Right lobe of liver (tissue), 6 donors: Measurements from ENCODE around the gene MICU1. TPM values are rescaled to one million over a fixed set of nuclear protein-coding genes. Genes with fewer than 3 reads are reported as not detected.
A peak's percentile ranks its signal among the peaks of the same experiment; 100 is the strongest.

Source experiments
- ATAC-seq, 4 donors: fragments of 200-7000 bp; cut with Tn5 transposase; one replicate each; pipeline ENCODE4 v1.9.1; 2020; ENCODE audit warnings: mild to moderate bottlenecking in 4 of 4, moderate library complexity in 4 of 4
- DNase-seq, 3 donors: peaks; one replicate each; pipeline ENCODE4 v3.0.0-alpha.2; 2020
- H3K27ac ChIP-seq, 3 donors: fragments of 200-600 bp; one replicate each; pipeline ENCODE4 v1.8.0; 2022
- H3K27me3 ChIP-seq, 2 donors: fragments of 200-600 bp; one replicate each; pipeline ENCODE4 v1.8.0; 2022
- H3K36me3 ChIP-seq, 4 donors: fragments of 200-600 bp; sonication (generic) in 1 of 4; one replicate each; pipeline versions ENCODE4 v1.5.1 to v1.8.0; 2017 to 2022; ENCODE audit warnings: control low read depth in 1 of 4
- H3K4me1 ChIP-seq, 4 donors: fragments of 200-600 bp; sonication (generic) in 1 of 4; one replicate each; pipeline versions ENCODE4 v1.5.1 to v1.8.0; 2017 to 2022; ENCODE audit warnings: control low read depth in 1 of 4
- H3K4me3 ChIP-seq, 3 donors: fragments of 200-600 bp; one replicate each; pipeline ENCODE4 v1.8.0; 2022
- H3K9me3 ChIP-seq, 4 donors: fragments of 200-600 bp; sonication (generic) in 1 of 4; one replicate each; pipeline versions ENCODE4 v1.5.1 to v1.8.0; 2017 to 2022; ENCODE audit warnings: control low read depth in 1 of 4
- CTCF ChIP-seq, 4 donors: fragments of 200-600 bp in 3 of 4; fragments of 450-650 bp in 1 of 4; IDR thresholded peaks; one replicate each; pipeline versions ENCODE4 v1.5.1 to v1.8.0; 2016 to 2022; ENCODE audit warnings: antibody characterized with exemption in 4 of 4, mild to moderate bottlenecking in 2 of 4
- POLR2A ChIP-seq: fragments of 450-650 bp; IDR thresholded peaks from one replicate; pipeline ENCODE4 v1.6.1; 2017; ENCODE audit warnings: antibody characterized with exemption, mild to moderate bottlenecking
- WGBS: methylation state at CpG from one replicate; pipeline ENCODE4 v1.1.6; 2018; ENCODE audit warnings: low coverage, low lambda C conversion rate; ENCODE audit not compliant: insufficient coverage; ENCODE audit errors: missing lambda C conversion rate; 5-methylcytosine and 5-hydroxymethylcytosine counted together
- intact Hi-C, 2 donors: fragments of 100-400 bp; cut with DNase I; formaldehyde crosslinking; loops; one replicate each; pipeline versions ENCODE4 v1.11.2 to v1.14.1; 2022
- total RNA-seq, 6 experiments: library from RNA; depleted of rRNA in 2 of 6; stranded (reverse); fragments of >200 nt in 2 of 6; fragmentation: NEBNext Ultra II Directional in 3 of 6; extraction: Animal tissue kit (Norgen Biotek cat#: 25700) in 3 of 6; gene quantifications; one replicate each; pipeline versions ENCODE4 v1.1.0 to v1.2.4, GENCODE V29; 2016 to 2023
- donor health status: DM: no; HTN: yes; CAD: no.
- donor health status: DM: no; HTN: no; CAD: no.
- donor health status: DM: no; HTN: no; CAD: no.
- donor health status: DM: no; HTN: yes; CAD: no.
- donor health status: DM: no; HTN: yes; CAD: no.

Gene MICU1
- total RNA-seq, 6 experiments from 2014 or later: 25.3 to 55.3 (median 38.2) TPM

DNA sequence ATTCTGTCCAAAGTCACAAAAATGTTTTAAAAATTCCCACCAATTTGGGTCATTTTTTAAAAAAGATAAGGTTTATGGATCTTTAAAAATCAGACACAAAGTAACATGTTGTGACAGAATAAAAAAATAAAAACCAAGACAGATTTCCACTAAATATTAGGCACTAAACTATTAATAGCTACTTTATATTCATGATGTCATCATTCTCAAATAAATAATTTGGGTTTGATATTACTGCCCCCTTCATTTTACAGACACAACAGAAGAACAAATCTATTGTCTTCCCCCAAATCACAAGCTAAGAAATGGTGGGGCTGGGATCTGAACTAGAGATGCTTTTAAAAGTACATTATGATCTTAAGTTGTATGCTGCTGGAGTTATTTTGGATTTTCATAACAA, 119.4 kb downstream of the MICU1 start:
- Histone ChIP-seq H3K36me3 (peaks cover 0 to 11% (median 0%) of the 10 kb centered on the region in 4 donors), H3K27ac (no peak overlapping the region), H3K4me3 (no peak overlapping the region), H3K27me3 (no peaks in the 10 kb centered on the region), H3K4me1 (peaks cover 0 to 24% (median 7%) of the 10 kb centered on the region in 4 donors), H3K9me3 (no peaks in the 10 kb centered on the region)
- ATAC-seq (no peak), DNase-seq (no peak)
- intact Hi-C loops: no loop called here
- no peak for TF ChIP-seq POLR2A
- TF ChIP-seq CTCF (IDR thresholded peaks at IDR 0.05): no peak

GRCh38 chr10:72505435-72505834, 120.4 kb downstream of the MICU1 start:
- TF ChIP-seq CTCF (IDR thresholded peaks at IDR 0.05) (no peak), POLR2A (no peak)
- peaks cover 0 to 23% (median 7%) of the 10 kb centered on the region in 4 donors for H3K4me1 ChIP-seq
- 91% methylated on average over 6 of the region's 6 CpGs for WGBS
- DNase-seq (no peak), ATAC-seq (no peak)
- no peaks in the 10 kb centered on the region for H3K9me3 ChIP-seq
- H3K4me3 ChIP-seq: no peak overlapping the region
- intact Hi-C loops: no loop called here
- H3K27ac ChIP-seq: no peak overlapping the region
- H3K36me3 ChIP-seq: peaks cover 0 to 11% (median 0%) of the 10 kb centered on the region in 4 donors
- H3K27me3 ChIP-seq: no peaks in the 10 kb centered on the region

DNA sequence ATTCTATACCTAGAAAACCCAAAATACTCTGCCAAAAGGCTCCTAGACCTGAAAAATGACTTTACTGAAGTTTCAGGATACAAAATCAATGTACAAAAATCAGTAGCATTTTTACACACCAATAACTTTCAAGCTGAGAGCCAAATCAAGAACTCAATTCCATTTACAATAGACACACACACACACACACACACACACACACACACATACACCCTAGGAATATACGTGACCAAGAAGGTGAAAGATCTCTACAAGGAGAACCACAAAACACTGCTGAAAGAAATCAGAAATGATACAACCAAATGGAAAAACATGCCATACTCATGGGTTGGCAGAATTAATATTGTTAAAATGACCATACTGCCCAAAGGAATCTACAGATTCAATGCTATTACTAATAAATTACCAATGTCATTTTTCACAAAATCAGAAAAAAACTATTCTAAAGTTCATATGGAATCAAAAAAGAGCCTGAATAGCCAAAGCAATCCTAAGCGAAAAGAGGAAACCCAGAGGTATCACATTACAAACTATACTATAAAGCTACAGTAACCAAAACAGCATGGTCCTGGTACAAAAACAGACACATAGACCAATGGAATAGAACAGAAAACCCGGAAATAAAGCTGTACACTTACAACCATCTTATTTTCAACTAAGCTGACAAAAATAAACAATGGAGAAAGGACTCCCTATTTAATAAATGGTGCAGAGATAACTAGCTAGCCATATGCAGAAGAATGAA, 122.0 kb downstream of the MICU1 start:
- ATAC-seq: no peak
- no peak for TF ChIP-seq POLR2A
- TF ChIP-seq CTCF (IDR thresholded peaks at IDR 0.05): no peak

GRCh38 chr10:72503241-72503640, 122.6 kb downstream of the MICU1 start:
- peak in 2 of 3 donors; percentile 45 to 73 for DNase-seq
- peaks cover 0 to 15% (median 0%) of the 10 kb centered on the region in 4 donors for H3K36me3 ChIP-seq
- TF ChIP-seq POLR2A: no peak
- TF ChIP-seq CTCF (IDR thresholded peaks at IDR 0.05): no peak
- no peaks in the 10 kb centered on the region for H3K27me3 ChIP-seq
- H3K27ac ChIP-seq: peak overlapping the region in 1 of 3 donors; percentile 25
- no peaks in the 10 kb centered on the region for H3K9me3 ChIP-seq
- ATAC-seq: peak; percentile 97 to 99 (median 99)
- intact Hi-C loops: no loop called here
- 11% methylated on average over 1 of the region's 1 CpG for whole genome bisulfite sequencing
- H3K4me3 ChIP-seq: no peak overlapping the region
- H3K4me1 ChIP-seq: peaks cover 0 to 14% (median 6%) of the 10 kb centered on the region in 4 donors

More for the DNA sequence above, 122.0 kb downstream of the MICU1 start:
- DNase-seq: no peak
- H3K27ac ChIP-seq: peak overlapping the region in 1 of 3 donors; percentile 25
- 72% methylated on average over 3 of the region's 3 CpGs for WGBS
- H3K9me3 ChIP-seq: no peaks in the 10 kb centered on the region
- peaks cover 0 to 14% (median 6%) of the 10 kb centered on the region in 4 donors for H3K4me1 ChIP-seq
- no peaks in the 10 kb centered on the region for H3K27me3 ChIP-seq
- intact Hi-C loops: no loop called here
- H3K36me3 ChIP-seq: peaks cover 0 to 11% (median 0%) of the 10 kb centered on the region in 4 donors
- H3K4me3 ChIP-seq: no peak overlapping the region
